NAMALWA (cell line): ENCODE measurements around the gene TLCD4.
"Not testable (repeated sequence)": the region's sequence is repeated elsewhere in the genome, so short reads cannot be mapped to it uniquely, and the experiment has no call there.

Experiments used
- DNase-seq: peaks from one replicate; pipeline ENCODE4 v3.0.0-alpha.2; 2015; ENCODE audit warnings: low spot score

Gene TLCD4

DNA sequence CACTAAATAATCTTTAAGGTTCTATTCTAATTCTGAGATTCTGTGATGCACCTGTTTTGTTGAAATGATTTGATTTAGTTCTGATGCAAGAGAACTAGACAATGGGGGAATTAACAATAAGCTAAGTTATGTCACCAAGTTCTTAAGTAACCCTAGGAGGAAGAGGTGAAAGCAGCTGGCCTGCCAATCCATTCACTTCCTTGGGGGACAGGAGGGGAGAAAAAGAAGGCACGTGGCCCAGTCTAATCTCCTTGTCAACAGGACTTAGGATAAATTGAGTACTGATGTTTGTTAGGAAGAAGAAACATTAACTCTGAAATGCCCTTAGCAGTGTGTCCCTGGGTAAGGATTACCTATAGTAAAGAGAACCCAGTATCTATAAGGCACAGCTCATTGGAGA lies 36.9 kb downstream of the TLCD4 start:
- no peak for DNase-seq

DNA sequence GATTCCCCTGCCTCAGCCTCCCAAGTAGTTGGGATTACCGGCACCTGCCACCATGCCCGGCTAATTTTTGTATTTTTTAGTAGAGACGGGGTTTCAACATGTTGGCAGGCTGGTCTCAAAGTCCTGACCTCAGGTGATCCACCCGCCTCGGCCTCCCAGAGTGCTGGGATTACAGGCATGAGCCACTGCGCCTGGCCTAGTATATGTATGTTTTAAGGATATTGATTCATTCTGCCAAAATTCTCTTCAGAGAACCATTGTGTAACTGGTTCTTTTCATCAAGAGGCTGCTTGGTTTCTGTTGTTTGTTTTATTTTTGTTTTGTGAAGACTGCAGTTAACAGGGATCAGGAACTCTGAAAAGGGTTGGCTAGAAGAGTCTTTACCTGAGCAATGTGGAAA lies 48.4 kb downstream of the TLCD4 start:
- not testable (repeated sequence) for DNase-seq
